Lower lobe of right lung (tissue), 2 donors: ENCODE measurements around the gene RAB4B. TPM values are rescaled to one million over a fixed set of nuclear protein-coding genes. Genes with fewer than 3 reads are reported as not detected.

Experiments used
- ATAC-seq, 2 donors: fragments of 200-7000 bp; cut with Tn5 transposase; one replicate each; pipeline ENCODE4 v1.9.1; 2020 to 2022; ENCODE audit warnings: mild to moderate bottlenecking in 2 of 2, moderate library complexity in 2 of 2
- DNase-seq: peaks from one replicate; pipeline ENCODE4 v3.0.0-alpha.2; 2020
- H3K27ac ChIP-seq: fragments of 200-600 bp; one replicate; pipeline ENCODE4 v1.8.0; 2022
- H3K27me3 ChIP-seq: fragments of 200-600 bp; one replicate; pipeline ENCODE4 v1.8.0; 2022; ENCODE audit warnings: low read depth
- H3K36me3 ChIP-seq: fragments of 200-600 bp; one replicate; pipeline ENCODE4 v1.8.0; 2022; ENCODE audit warnings: mild to moderate bottlenecking
- H3K4me1 ChIP-seq: fragments of 200-600 bp; one replicate; pipeline ENCODE4 v1.8.0; 2022
- H3K4me3 ChIP-seq: fragments of 200-600 bp; one replicate; pipeline ENCODE4 v1.8.0; 2022; ENCODE audit warnings: mild to moderate bottlenecking
- H3K9me3 ChIP-seq: fragments of 200-600 bp; one replicate; pipeline ENCODE4 v1.8.0; 2022
- intact Hi-C: fragments of 100-400 bp; cut with DNase I; formaldehyde crosslinking; loops from one replicate; pipeline ENCODE4 v1.11.0; 2022
- total RNA-seq: library from RNA; stranded (reverse); fragmentation: NEBNext Ultra II Directional; extraction: Animal tissue kit (Norgen Biotek cat#: 25700); gene quantifications from one replicate; pipeline ENCODE4 v1.2.1, GENCODE V29; 2021
- TF ChIP-seq, protein P1 (sequence below): fragments of 200-600 bp; IDR thresholded peaks from one replicate; pipeline ENCODE4 v1.8.0; 2022; ENCODE audit warnings: antibody characterized with exemption, mild to moderate bottlenecking
- donor health status: DM: no; HTN: yes; CAD: no; lungs with severe emphysema.

The RAB4B gene
- total RNA-seq, 1 donor from 2014 or later, result 48.5 TPM

DNA sequence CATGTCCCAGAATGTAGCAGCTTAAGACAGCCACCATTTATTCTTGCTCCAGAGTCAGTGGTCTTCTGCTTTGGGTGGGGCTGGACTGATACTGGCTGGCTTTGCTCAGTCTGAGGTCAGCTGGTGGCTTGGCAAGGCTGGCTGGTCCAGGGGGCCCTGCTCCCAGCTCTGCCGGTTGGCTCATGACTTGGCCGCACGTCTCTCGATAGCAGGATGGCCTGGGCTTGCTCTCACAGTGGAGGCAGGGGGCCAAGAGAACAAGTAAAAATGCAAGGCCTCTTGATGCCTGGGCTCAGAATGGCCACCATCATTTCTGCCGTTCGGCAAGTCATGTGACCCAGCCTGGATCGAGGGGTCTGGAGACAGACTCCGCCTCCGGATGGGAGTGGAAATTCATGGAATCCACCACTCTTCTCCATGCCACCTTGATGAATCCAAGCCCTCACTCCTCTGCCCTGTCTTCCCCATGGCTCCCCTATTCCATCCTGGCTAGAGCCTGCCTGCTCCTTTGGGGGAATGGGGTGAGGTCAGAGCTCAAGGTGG is 40.9 kb upstream of the RAB4B start:
- Histone ChIP-seq H3K4me1 (peaks cover 11% of the 10 kb centered on the region), H3K27ac (no peak overlapping the region), H3K9me3 (no peaks in the 10 kb centered on the region), H3K27me3 (no peaks in the 10 kb centered on the region), H3K36me3 (peaks cover 90% of the 10 kb centered on the region), H3K4me3 (no peak overlapping the region)
- intact Hi-C loops, result no loop called here
- ATAC-seq (no peak), DNase-seq (no peak)
- TF ChIP-seq, protein P1, sequence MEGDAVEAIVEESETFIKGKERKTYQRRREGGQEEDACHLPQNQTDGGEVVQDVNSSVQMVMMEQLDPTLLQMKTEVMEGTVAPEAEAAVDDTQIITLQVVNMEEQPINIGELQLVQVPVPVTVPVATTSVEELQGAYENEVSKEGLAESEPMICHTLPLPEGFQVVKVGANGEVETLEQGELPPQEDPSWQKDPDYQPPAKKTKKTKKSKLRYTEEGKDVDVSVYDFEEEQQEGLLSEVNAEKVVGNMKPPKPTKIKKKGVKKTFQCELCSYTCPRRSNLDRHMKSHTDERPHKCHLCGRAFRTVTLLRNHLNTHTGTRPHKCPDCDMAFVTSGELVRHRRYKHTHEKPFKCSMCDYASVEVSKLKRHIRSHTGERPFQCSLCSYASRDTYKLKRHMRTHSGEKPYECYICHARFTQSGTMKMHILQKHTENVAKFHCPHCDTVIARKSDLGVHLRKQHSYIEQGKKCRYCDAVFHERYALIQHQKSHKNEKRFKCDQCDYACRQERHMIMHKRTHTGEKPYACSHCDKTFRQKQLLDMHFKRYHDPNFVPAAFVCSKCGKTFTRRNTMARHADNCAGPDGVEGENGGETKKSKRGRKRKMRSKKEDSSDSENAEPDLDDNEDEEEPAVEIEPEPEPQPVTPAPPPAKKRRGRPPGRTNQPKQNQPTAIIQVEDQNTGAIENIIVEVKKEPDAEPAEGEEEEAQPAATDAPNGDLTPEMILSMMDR, result no peak

DNA sequence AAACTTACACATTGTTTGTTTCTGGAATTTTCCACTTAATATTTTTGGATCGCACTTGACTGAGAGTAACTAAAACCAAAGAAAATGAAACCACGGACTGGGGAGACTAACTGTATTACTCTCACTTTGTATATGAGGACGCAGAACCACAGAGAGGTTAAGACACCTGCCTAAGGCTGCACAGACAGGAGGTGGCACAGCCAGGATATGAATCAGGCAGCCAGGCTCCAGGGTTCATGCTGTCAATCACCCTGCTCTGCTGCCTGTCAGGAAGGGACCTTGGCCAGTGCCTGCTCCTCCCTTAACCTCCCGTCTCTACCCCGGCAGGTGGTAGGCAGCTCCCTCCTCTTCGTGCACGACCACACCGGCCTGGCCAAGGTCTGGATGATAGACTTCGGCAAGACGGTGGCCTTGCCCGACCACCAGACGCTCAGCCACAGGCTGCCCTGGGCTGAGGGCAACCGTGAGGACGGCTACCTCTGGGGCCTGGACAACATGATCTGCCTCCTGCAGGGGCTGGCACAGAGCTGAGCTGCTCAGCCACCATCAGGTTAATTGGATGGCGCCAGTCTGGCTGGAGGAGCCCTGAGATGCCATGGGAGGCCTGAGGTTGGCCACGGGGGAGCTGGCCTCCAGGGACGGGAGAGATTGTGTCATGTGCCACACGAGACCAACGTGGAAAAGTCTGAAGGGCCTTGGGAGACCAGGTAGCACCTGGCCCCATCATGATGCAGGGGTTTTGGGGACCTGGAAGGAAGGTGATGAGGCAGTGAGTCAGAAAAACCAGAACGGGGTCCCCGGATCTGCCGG is 38.8 kb upstream of the RAB4B start:
- TF ChIP-seq, protein P1, result no peak
- DNase-seq, result no peak
- no peak for ATAC-seq
- peaks cover 14% of the 10 kb centered on the region for H3K4me1 ChIP-seq
- intact Hi-C loops, result no loop called here
- peak overlapping the region; percentile 75 for H3K27ac ChIP-seq
- H3K36me3 ChIP-seq, result peaks cover 69% of the 10 kb centered on the region
- H3K4me3 ChIP-seq, result no peak overlapping the region
- H3K27me3 ChIP-seq, result no peaks in the 10 kb centered on the region
- no peaks in the 10 kb centered on the region for H3K9me3 ChIP-seq

DNA sequence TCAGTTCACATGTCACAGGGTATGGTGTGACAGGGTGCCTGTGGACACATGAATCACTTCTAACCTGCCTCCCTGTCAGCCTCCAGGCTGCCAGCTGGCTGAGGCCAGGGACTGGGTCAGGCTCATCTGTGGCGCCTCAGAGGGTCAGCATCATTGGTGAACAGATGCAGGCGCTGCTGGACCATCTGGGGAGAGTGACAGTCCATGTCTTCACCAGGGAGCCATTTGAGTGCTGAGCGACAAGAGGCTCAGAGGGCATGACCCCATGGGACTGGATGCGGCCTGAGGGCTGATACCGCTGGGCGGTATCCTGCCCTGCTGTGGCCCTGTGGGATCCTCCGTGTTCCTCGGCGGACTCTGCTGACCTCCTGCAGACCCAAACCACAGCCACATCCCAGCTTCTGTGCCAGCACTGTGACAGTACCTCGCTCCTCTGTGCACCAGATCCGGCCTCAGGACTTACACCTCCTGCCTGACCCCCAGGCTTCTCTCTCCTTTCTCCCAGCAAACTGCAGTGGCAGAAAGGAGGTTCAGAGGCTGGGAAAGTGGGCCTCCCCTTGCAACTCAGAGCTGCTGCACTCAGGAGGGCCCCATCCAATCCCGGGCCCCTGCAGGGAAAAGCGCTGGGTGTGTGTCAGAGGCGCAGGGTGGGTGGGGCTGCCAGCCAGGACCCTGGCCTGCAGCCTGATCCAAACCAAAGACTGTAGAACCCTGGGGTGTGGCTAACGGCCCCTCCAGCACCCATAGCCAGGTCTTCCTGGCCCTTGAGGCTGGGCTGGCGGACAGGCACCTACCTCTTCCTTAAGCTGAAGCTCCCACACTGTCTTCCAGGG is 38.0 kb upstream of the RAB4B start:
- Histone ChIP-seq H3K27me3 (no peaks in the 10 kb centered on the region), H3K9me3 (no peaks in the 10 kb centered on the region), H3K27ac (peak overlapping the region; percentile 75), H3K4me3 (peak overlapping the region; percentile 7), H3K36me3 (peaks cover 61% of the 10 kb centered on the region), H3K4me1 (peaks cover 21% of the 10 kb centered on the region)
- intact Hi-C loops, result no loop called here
- DNase-seq (no peak), ATAC-seq (no peak)
- TF ChIP-seq, protein P1, result no peak

DNA sequence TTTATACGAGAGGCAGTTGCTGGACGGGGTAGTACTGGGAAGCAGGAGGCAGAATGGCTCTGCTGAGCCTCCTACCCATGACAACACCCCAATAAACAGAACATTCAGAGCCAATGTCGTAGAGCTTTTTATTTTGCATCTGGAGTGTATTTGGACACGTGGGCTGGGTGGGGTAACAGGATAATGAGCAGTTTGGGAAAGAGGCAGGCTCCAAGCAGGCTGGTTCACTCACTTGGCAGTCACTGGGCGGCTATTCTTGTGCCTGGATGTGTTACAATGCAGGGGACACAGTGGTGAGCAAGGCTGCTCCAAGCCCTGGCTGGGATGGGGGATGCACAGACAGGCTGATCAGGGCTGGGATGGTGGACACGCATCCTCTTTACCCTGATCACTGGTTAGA is 37.3 kb upstream of the RAB4B start:
- H3K27ac ChIP-seq, result peak overlapping the region; percentile 75
- TF ChIP-seq, protein P1, result no peak
- peaks cover 28% of the 10 kb centered on the region for H3K4me1 ChIP-seq
- H3K4me3 ChIP-seq, result peak overlapping the region; percentile 7
- H3K27me3 ChIP-seq, result no peaks in the 10 kb centered on the region
- ATAC-seq (peak in 1 of 2 donors; percentile 3), DNase-seq (no peak)
- intact Hi-C loops, result no loop called here
- H3K36me3 ChIP-seq, result peaks cover 54% of the 10 kb centered on the region
- H3K9me3 ChIP-seq, result no peaks in the 10 kb centered on the region

DNA sequence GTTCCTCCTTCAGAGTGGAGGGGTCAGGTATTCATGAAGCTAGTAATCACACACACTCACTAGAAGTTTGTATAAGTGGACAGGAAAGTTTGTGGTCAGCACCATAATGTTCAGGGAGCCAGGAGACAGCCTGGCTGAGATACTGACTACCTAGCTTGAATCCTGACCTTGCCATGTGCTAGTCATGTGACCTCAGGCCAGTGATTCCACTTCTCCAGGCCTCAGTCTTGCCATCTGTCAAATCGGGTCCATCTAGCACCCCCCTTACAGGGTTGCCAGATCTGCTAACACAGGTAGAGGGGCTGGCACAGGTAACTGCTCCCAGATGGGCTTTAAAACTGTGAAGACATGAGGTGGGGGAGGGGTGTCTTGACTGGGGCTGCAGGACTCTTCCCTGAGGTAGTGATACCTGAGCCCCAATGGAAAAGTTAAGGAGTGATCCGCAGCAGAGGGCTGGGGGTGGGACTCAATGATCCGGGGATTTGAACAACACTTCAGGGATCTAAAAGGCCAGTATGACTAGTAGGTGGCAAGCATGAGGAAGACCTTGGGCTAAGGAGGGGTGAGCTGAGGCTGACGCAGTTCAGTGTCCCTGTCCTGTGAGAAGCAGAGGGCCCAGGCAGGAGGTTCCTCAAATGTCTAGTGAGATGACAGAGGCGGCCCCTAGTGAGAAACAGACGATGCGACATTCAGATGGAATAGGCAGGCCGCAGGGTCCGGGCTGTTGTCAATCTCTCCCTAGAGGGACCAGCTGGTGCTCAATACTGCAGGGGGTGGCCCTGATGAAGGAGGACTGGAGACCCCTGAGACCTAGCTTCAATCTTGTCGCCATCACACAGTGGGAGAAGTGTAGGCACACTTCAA is 36.3 kb upstream of the RAB4B start:
- peaks cover 31% of the 10 kb centered on the region for H3K4me1 ChIP-seq
- peaks cover 44% of the 10 kb centered on the region for H3K36me3 ChIP-seq
- peak overlapping the region; percentile 60 for H3K27ac ChIP-seq
- H3K27me3 ChIP-seq, result no peaks in the 10 kb centered on the region
- DNase-seq (no peak), ATAC-seq (no peak)
- intact Hi-C loops, result no loop called here
- TF ChIP-seq, protein P1, result no peak
- H3K4me3 ChIP-seq, result no peak overlapping the region
- no peaks in the 10 kb centered on the region for H3K9me3 ChIP-seq
